Endothelial cell of umbilical vein (primary cell): Measurements from ENCODE around the gene SLC4A4.

Experiments used
- EZH2 ChIP-seq: IDR thresholded peaks from 2 replicates; pipeline ENCODE4 v1.6.1; 2012; ENCODE audit warnings: borderline replicate concordance, low read depth, mild to moderate bottlenecking, moderate library complexity, low read length, inconsistent platforms; ENCODE audit not compliant: severe bottlenecking
- FOS ChIP-seq: IDR thresholded peaks from 2 replicates; pipeline ENCODE4 v1.6.1; 2011; ENCODE audit warnings: mild to moderate bottlenecking, low read length, moderate library complexity, borderline replicate concordance; ENCODE audit not compliant: insufficient read depth
- GATA2 ChIP-seq: IDR thresholded peaks from 2 replicates; pipeline ENCODE4 v1.7.0; 2011; ENCODE audit warnings: low read depth, mild to moderate bottlenecking, moderate library complexity, mixed read lengths, low read length; ENCODE audit not compliant: insufficient read length, insufficient read depth
- MYC ChIP-seq: IDR thresholded peaks from one replicate; pipeline ENCODE4 v1.6.1; 2011; ENCODE audit warnings: mild to moderate bottlenecking, low read depth, low read length
- POLR2A ChIP-seq: IDR thresholded peaks from 2 replicates; pipeline ENCODE4 v1.6.1; 2012; ENCODE audit warnings: low read depth, mild to moderate bottlenecking, control low read depth, low read length
- POLR2AphosphoS5 ChIP-seq: IDR thresholded peaks from 2 replicates; pipeline ENCODE4 v1.6.1; 2012; ENCODE audit warnings: low read depth, mild to moderate bottlenecking, control low read depth, low read length, moderate library complexity; ENCODE audit not compliant: insufficient read depth
- TF ChIP-seq, protein P1 (sequence below), 2 donors: IDR thresholded peaks; 1 replicate in 1 of 2; 2 replicates in 1 of 2; pipeline ENCODE4 v1.5.1; 2011; ENCODE audit warnings: low read length in 2 of 2, mild to moderate bottlenecking in 2 of 2, moderate library complexity in 2 of 2, control low read depth in 1 of 2, inconsistent platforms in 1 of 2, low read depth in 1 of 2; ENCODE audit not compliant: insufficient read depth in 1 of 2; ENCODE audit errors: extremely low read depth in 1 of 2
- TF ChIP-seq, protein P2 (sequence below): IDR thresholded peaks from 2 replicates; pipeline ENCODE4 v1.6.1; 2011; ENCODE audit not compliant: insufficient read depth, insufficient read length

DNA sequence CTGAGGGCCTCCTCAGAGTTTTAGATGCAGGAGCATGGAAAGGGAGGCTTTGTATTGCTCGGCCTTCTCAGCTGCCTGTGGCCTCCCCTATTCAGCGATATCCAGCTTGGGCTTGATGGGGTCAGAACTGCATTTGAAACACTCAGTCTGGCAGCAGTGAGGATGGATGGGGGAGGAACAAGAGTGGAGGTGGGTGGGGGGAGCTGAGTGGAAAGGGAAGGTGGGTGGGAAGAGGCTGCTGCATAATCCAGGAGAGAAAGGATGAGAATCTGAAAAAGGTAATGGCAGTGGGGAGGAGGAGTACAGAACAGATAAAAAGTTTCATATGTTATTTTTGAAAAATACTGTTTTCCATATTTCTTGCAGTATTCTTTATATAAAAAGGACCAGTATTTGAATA is 202.7 kb downstream of the SLC4A4 start:
- TF ChIP-seq POLR2AphosphoS5 (no peak), POLR2A (no peak), EZH2 (no peak), MYC (no peak), FOS (no peak), GATA2 (no peak)
- TF ChIP-seq, protein P1, sequence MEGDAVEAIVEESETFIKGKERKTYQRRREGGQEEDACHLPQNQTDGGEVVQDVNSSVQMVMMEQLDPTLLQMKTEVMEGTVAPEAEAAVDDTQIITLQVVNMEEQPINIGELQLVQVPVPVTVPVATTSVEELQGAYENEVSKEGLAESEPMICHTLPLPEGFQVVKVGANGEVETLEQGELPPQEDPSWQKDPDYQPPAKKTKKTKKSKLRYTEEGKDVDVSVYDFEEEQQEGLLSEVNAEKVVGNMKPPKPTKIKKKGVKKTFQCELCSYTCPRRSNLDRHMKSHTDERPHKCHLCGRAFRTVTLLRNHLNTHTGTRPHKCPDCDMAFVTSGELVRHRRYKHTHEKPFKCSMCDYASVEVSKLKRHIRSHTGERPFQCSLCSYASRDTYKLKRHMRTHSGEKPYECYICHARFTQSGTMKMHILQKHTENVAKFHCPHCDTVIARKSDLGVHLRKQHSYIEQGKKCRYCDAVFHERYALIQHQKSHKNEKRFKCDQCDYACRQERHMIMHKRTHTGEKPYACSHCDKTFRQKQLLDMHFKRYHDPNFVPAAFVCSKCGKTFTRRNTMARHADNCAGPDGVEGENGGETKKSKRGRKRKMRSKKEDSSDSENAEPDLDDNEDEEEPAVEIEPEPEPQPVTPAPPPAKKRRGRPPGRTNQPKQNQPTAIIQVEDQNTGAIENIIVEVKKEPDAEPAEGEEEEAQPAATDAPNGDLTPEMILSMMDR (IDR thresholded peaks at IDR 0.05; ENCODE audit: extremely low read depth in 1 of 2, insufficient read depth in 1 of 2, low read depth in 1 of 2, low read length in 2 of 2), result no peak
- TF ChIP-seq, protein P2, sequence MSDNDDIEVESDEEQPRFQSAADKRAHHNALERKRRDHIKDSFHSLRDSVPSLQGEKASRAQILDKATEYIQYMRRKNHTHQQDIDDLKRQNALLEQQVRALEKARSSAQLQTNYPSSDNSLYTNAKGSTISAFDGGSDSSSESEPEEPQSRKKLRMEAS, result no peak
